TTC549 (cell line): ENCODE results near the gene ARHGEF1.

ENCODE experiments used
- FAIRE-seq: peaks from 2 replicates; lab custom pipeline; 2012; peaks lifted over from hg19 to GRCh38; lab: Jason Lieb, UNC

The ARHGEF1 gene

DNA sequence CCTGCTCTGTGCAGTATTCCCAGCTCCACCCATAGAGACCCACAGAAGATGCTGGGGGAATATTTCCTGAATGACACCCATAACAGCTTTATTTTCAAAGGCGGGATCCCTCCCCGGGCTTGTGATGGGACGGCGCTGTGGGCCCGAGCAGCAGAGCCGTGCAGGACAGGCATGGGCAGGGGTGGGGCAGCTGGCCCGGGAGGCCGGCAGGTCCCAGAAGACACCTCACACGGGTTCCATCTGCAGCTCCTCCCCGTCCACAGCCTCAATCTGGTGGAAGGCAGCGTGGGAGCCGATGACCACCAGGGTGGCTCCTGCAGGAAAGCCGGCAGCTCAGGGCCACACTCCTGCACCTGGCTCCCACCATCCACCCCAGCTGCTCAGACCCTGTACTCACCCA lies 73.6 kb downstream of the ARHGEF1 start:
- no peak for FAIRE-seq
